HFFc6 (cell line): ENCODE results near the gene BNIP3. TPM values are rescaled to one million over a fixed set of nuclear protein-coding genes. Genes with fewer than 3 reads are reported as not detected.

Experiments used
- DNase-seq: peaks from one replicate; pipeline ENCODE4 v3.0.0-alpha.2; 2018
- H3K27ac Mint-ChIP-seq: 2 replicates; pipeline ENCODE4 v1.8.0; 2020; ENCODE audit warnings: mild to moderate bottlenecking, mixed read lengths
- H3K27me3 Mint-ChIP-seq: 2 replicates; pipeline ENCODE4 v1.8.0; 2021; ENCODE audit warnings: mild to moderate bottlenecking, moderate library complexity, mixed read lengths; ENCODE audit not compliant: insufficient read depth
- H3K36me3 Mint-ChIP-seq: 2 replicates; pipeline ENCODE4 v1.8.0; 2021; ENCODE audit warnings: low read depth, mixed read lengths
- H3K4me1 Mint-ChIP-seq: 2 replicates; pipeline ENCODE4 v1.8.0; 2020; ENCODE audit warnings: low read depth, mixed read lengths
- H3K4me3 Mint-ChIP-seq: 2 replicates; pipeline ENCODE4 v1.8.0; 2020; ENCODE audit warnings: mild to moderate bottlenecking, moderate library complexity, mixed read lengths
- H3K9me3 Mint-ChIP-seq: 2 replicates; pipeline ENCODE4 v1.8.0; 2020; ENCODE audit warnings: mild to moderate bottlenecking, mixed read lengths
- CTCF ChIP-seq: fragments of 200-600 bp; sonication (generic); IDR thresholded peaks from 2 replicates; pipeline ENCODE4 v1.5.0; 2021; ENCODE audit warnings: antibody characterized with exemption, mild to moderate bottlenecking
- total RNA-seq, 6 experiments: library from RNA; stranded (reverse); fragmentation: NEBNext Ultra II Directional; extraction: Animal tissue kit (Norgen Biotek cat#: 25700); gene quantifications; 2 replicates in 1 of 6; 3 replicates in 5 of 6; pipeline ENCODE4 v1.2.3, GENCODE V29; 2021

BNIP3 gene
- total RNA-seq, 6 experiments from 2014 or later, result 71.0 to 107 (median 78.3) TPM

GRCh38 chr10:132022241-132022640 is 40.5 kb upstream of the BNIP3 start:
- Mint-ChIP-seq H3K36me3 (no peaks in the 10 kb centered on the region), H3K4me3 (no peak overlapping the region), H3K4me1 (peaks cover 12% of the 10 kb centered on the region), H3K27me3 (peaks cover 31% of the 10 kb centered on the region), H3K27ac (no peak overlapping the region), H3K9me3 (no peaks in the 10 kb centered on the region)
- DNase-seq, result no peak
- TF ChIP-seq CTCF, result no peak

- Mint-ChIP-seq H3K36me3 (no peaks in the 10 kb centered on the region), H3K9me3 (no peaks in the 10 kb centered on the region), H3K4me3 (no peak overlapping the region), H3K4me1 (peaks cover 9% of the 10 kb centered on the region), H3K27me3 (peaks cover 31% of the 10 kb centered on the region), H3K27ac (no peak overlapping the region)
- DNase-seq, result no peak
- no peak for TF ChIP-seq CTCF
Measured at GRCh38 chr10:132021504-132022143, 39.9 kb upstream of the BNIP3 start.

- Mint-ChIP-seq H3K9me3 (no peaks in the 10 kb centered on the region), H3K4me1 (peaks cover 9% of the 10 kb centered on the region), H3K36me3 (no peaks in the 10 kb centered on the region), H3K4me3 (no peak overlapping the region), H3K27me3 (peaks cover 34% of the 10 kb centered on the region), H3K27ac (no peak overlapping the region)
- TF ChIP-seq CTCF, result no peak
- DNase-seq, result no peak
Measured at GRCh38 chr10:132021046-132021445, 39.3 kb upstream of the BNIP3 start.

- Mint-ChIP-seq H3K27me3 (peaks cover 34% of the 10 kb centered on the region), H3K4me3 (no peak overlapping the region), H3K27ac (no peak overlapping the region), H3K4me1 (peaks cover 9% of the 10 kb centered on the region), H3K9me3 (no peaks in the 10 kb centered on the region), H3K36me3 (no peaks in the 10 kb centered on the region)
- DNase-seq, result no peak
- no peak for TF ChIP-seq CTCF
Measured at GRCh38 chr10:132020456-132020855, 38.7 kb upstream of the BNIP3 start.

GRCh38 chr10:132019366-132019765 is 37.6 kb upstream of the BNIP3 start:
- no peaks in the 10 kb centered on the region for H3K36me3 Mint-ChIP-seq
- no peak overlapping the region for H3K27ac Mint-ChIP-seq
- DNase-seq, result no peak

More at GRCh38 chr10:132019366-132019765, 37.6 kb upstream of the BNIP3 start:
- TF ChIP-seq CTCF, result no peak
- H3K4me3 Mint-ChIP-seq, result no peak overlapping the region
- H3K4me1 Mint-ChIP-seq, result peaks cover 9% of the 10 kb centered on the region
- no peaks in the 10 kb centered on the region for H3K9me3 Mint-ChIP-seq
- peaks cover 30% of the 10 kb centered on the region for H3K27me3 Mint-ChIP-seq
